ENCODE measurements around the gene MLIP.

GRCh38 chr6:54102238-54102637 lies 9.0 kb upstream of the MLIP start:
- TF ChIP-seq CTCF (IDR thresholded peaks at IDR 0.05): no peak
- TF ChIP-seq ZFX (IDR thresholded peaks at IDR 0.05; ENCODE audit: borderline replicate concordance): no peak

Measured in 22Rv1 (cell line).